ENCODE measurements around the gene RTTN.

DNA sequence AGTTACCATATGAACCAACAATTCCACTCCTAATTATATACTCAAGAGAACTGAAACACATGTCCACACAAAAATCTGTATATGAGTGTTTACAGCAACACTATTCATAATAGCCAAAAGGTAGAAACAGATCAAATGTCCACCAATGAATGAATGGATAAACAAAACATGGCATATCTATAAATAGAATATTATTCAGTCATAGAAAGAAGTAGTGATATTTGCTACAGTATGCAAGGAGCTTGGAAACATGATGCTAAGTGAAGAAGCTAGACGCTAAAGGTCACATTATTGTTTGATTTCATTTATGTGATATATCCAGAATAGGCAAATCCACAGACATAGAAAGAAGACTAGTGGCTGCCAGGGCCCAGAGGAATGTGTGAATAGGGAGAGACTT lies 92.0 kb downstream of the RTTN start:
- no peak for TF ChIP-seq MAX (IDR thresholded peaks at IDR 0.05)
- TF ChIP-seq, protein P1, sequence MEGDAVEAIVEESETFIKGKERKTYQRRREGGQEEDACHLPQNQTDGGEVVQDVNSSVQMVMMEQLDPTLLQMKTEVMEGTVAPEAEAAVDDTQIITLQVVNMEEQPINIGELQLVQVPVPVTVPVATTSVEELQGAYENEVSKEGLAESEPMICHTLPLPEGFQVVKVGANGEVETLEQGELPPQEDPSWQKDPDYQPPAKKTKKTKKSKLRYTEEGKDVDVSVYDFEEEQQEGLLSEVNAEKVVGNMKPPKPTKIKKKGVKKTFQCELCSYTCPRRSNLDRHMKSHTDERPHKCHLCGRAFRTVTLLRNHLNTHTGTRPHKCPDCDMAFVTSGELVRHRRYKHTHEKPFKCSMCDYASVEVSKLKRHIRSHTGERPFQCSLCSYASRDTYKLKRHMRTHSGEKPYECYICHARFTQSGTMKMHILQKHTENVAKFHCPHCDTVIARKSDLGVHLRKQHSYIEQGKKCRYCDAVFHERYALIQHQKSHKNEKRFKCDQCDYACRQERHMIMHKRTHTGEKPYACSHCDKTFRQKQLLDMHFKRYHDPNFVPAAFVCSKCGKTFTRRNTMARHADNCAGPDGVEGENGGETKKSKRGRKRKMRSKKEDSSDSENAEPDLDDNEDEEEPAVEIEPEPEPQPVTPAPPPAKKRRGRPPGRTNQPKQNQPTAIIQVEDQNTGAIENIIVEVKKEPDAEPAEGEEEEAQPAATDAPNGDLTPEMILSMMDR (IDR thresholded peaks at IDR 0.05; ENCODE audit: low read depth, low read length, missing input control): no peak
- TF ChIP-seq GABPA (IDR thresholded peaks at IDR 0.05 in 1 of 2, conservative IDR thresholded peaks at IDR 0.05 in 1 of 2): no peak
- TF ChIP-seq REST (IDR thresholded peaks at IDR 0.05): no peak
- no peak for TF ChIP-seq HNF4G (IDR thresholded peaks at IDR 0.05)
- TF ChIP-seq EGR1 (IDR thresholded peaks at IDR 0.05; ENCODE audit: low read depth in 2 of 2): no peak
- no peak for TF ChIP-seq ZBTB33 (IDR thresholded peaks at IDR 0.05)
- no peak for TF ChIP-seq YY1 (IDR thresholded peaks at IDR 0.05)
- no peak for TF ChIP-seq TAF1 (conservative IDR thresholded peaks at IDR 0.05)
- no peak for TF ChIP-seq SP1 (IDR thresholded peaks at IDR 0.05)
- no peak for TF ChIP-seq JUND (IDR thresholded peaks at IDR 0.05)
- TF ChIP-seq RXRA (IDR thresholded peaks at IDR 0.05): no peak
- no peak for TF ChIP-seq RAD21 (IDR thresholded peaks at IDR 0.05)
- TF ChIP-seq FOXA1 (IDR thresholded peaks at IDR 0.05): no peak
